HG03060 (cell line): ENCODE results near the gene IL31RA.
"Not testable (repeated sequence)": the region's sequence is repeated elsewhere in the genome, so short reads cannot be mapped to it uniquely, and the experiment has no call there.

Source experiments
- ATAC-seq: cut with Tn5 transposase; IDR thresholded peaks from one replicate; pipeline ENCODE4 v1.9.1; 2021; ENCODE audit warnings: low read depth, moderate number of reproducible peaks; ENCODE audit not compliant: unreplicated experiment

Gene IL31RA

GRCh38 chr5:55923177-55923771 lies 72.1 kb downstream of the IL31RA start:
- no peak for ATAC-seq

- ATAC-seq: no peak
These were observed 72.8 kb downstream of the IL31RA start for GRCh38 chr5:55923865-55924500.

- no peak for ATAC-seq
These were observed 73.6 kb downstream of the IL31RA start for GRCh38 chr5:55924744-55925143.

GRCh38 chr5:55925181-55925580 lies 74.0 kb downstream of the IL31RA start:
- ATAC-seq: no peak

GRCh38 chr5:55925712-55926111 lies 74.6 kb downstream of the IL31RA start:
- ATAC-seq: no peak

GRCh38 chr5:55926476-55926875 lies 75.3 kb downstream of the IL31RA start:
- ATAC-seq: no peak

GRCh38 chr5:55927861-55928655 lies 76.9 kb downstream of the IL31RA start:
- ATAC-seq: no peak

GRCh38 chr5:55929020-55929799 lies 78.1 kb downstream of the IL31RA start:
- ATAC-seq: no peak

- ATAC-seq: no peak
These were observed 81.5 kb downstream of the IL31RA start for GRCh38 chr5:55932700-55933099.

- ATAC-seq: no peak
These were observed 82.4 kb downstream of the IL31RA start for GRCh38 chr5:55933377-55934114.

- ATAC-seq: no peak
These were observed 83.0 kb downstream of the IL31RA start for GRCh38 chr5:55934115-55934613.

- no peak for ATAC-seq
These were observed 83.6 kb downstream of the IL31RA start for GRCh38 chr5:55934720-55935119.

GRCh38 chr5:55935371-55935770 lies 84.2 kb downstream of the IL31RA start:
- ATAC-seq: no peak

GRCh38 chr5:55936100-55936693 lies 85.0 kb downstream of the IL31RA start:
- peak; percentile 53 for ATAC-seq

- ATAC-seq: not testable (repeated sequence)
These were observed 86.4 kb downstream of the IL31RA start for GRCh38 chr5:55937598-55937997.

GRCh38 chr5:55941154-55941553 lies 90.0 kb downstream of the IL31RA start:
- not testable (repeated sequence) for ATAC-seq

- ATAC-seq: no peak
These were observed 108.1 kb downstream of the IL31RA start for GRCh38 chr5:55959208-55959607.

- no peak for ATAC-seq
These were observed 109.6 kb downstream of the IL31RA start for GRCh38 chr5:55960779-55961178.

GRCh38 chr5:55965525-55965924 lies 114.4 kb downstream of the IL31RA start:
- ATAC-seq: no peak

GRCh38 chr5:55966284-55966683 lies 115.1 kb downstream of the IL31RA start:
- ATAC-seq: no peak
